Mucosa of rectum (tissue), 2 donors: ENCODE data around the gene ADIPOQ.
"Not testable (repeated sequence)": the region's sequence is repeated elsewhere in the genome, so short reads cannot be mapped to it uniquely, and the experiment has no call there.

Source experiments
- H3K27ac ChIP-seq, 2 donors: one replicate each; pipeline ENCODE4 v1.7.0; 2013; ENCODE audit warnings: inconsistent platforms in 2 of 2, low read depth in 2 of 2, low read length in 2 of 2
- H3K27me3 ChIP-seq, 2 donors: one replicate each; pipeline ENCODE4 v1.7.0; 2013; ENCODE audit warnings: low read length in 2 of 2; ENCODE audit not compliant: control insufficient read depth in 2 of 2, insufficient read depth in 2 of 2
- H3K36me3 ChIP-seq, 2 donors: one replicate each; pipeline ENCODE4 v1.7.0; 2013; ENCODE audit warnings: low read length in 2 of 2; ENCODE audit not compliant: control insufficient read depth in 2 of 2, insufficient read depth in 2 of 2
- H3K4me1 ChIP-seq, 2 donors: one replicate each; pipeline ENCODE4 v1.7.0; 2013; ENCODE audit warnings: low read length in 2 of 2, mild to moderate bottlenecking in 1 of 2; ENCODE audit not compliant: control insufficient read depth in 2 of 2, insufficient read depth in 2 of 2
- H3K4me3 ChIP-seq, 2 donors: one replicate each; pipeline ENCODE4 v1.7.0; 2013; ENCODE audit warnings: low read length in 2 of 2
- H3K9ac ChIP-seq, 2 donors: one replicate each; pipeline ENCODE4 v1.7.0; 2013; ENCODE audit warnings: low read length in 2 of 2, low read depth in 1 of 2, mild to moderate bottlenecking in 1 of 2
- H3K9me3 ChIP-seq, 2 donors: one replicate each; pipeline ENCODE4 v1.7.0; 2013; ENCODE audit warnings: low read length in 2 of 2; ENCODE audit not compliant: control insufficient read depth in 2 of 2
- donor health status: healthy.
- donor health status: Normal muscosa, but diverticular disease.

Gene ADIPOQ

GRCh38 chr3:186842426-186843038 lies at the start of gene ADIPOQ:
Gene ADIPOQ, plus strand, starts transcription at chr3:186842710. Its CDS starts 10,349 bp downstream, at chr3:186853059.
- H3K9ac ChIP-seq, result no peak within 1 kb of the TSS
- H3K27ac ChIP-seq, result no peak within 1 kb of the TSS
- H3K4me3 ChIP-seq, result no peak within 1 kb of the TSS
- no peaks in the 10 kb centered on the region for H3K4me1 ChIP-seq
- peaks cover 0 to 3% of the 10 kb centered on the region in 2 donors for H3K27me3 ChIP-seq
- H3K36me3 ChIP-seq, result no peaks in the 10 kb centered on the region
- no peaks in the 10 kb centered on the region for H3K9me3 ChIP-seq

GRCh38 chr3:186798239-186798874 lies 44.2 kb upstream of the ADIPOQ start:
- Histone ChIP-seq H3K4me3 (no peak overlapping the region), H3K36me3 (peaks cover 0 to 11% of the 10 kb centered on the region in 2 donors), H3K27ac (no peak overlapping the region), H3K4me1 (no peaks in the 10 kb centered on the region), H3K9me3 (no peaks in the 10 kb centered on the region), H3K9ac (no peak overlapping the region), H3K27me3 (no peaks in the 10 kb centered on the region)

- no peaks in the 10 kb centered on the region for H3K27me3 ChIP-seq
- H3K9me3 ChIP-seq, result no peaks in the 10 kb centered on the region
- no peak overlapping the region for H3K27ac ChIP-seq
- no peak overlapping the region for H3K4me3 ChIP-seq
- H3K9ac ChIP-seq, result no peak overlapping the region
- peaks cover 0 to 7% of the 10 kb centered on the region in 2 donors for H3K36me3 ChIP-seq
- H3K4me1 ChIP-seq, result no peaks in the 10 kb centered on the region
Measured at GRCh38 chr3:186800285-186800684, 42.2 kb upstream of the ADIPOQ start.

GRCh38 chr3:186802701-186803100 lies 39.8 kb upstream of the ADIPOQ start:
- peaks cover 7 to 8% of the 10 kb centered on the region in 2 donors for H3K4me1 ChIP-seq
- no peak overlapping the region for H3K4me3 ChIP-seq
- no peak overlapping the region for H3K27ac ChIP-seq
- H3K9ac ChIP-seq, result no peak overlapping the region
- H3K36me3 ChIP-seq, result peaks cover 0 to 2% of the 10 kb centered on the region in 2 donors
- no peaks in the 10 kb centered on the region for H3K27me3 ChIP-seq
- H3K9me3 ChIP-seq, result no peaks in the 10 kb centered on the region

GRCh38 chr3:186803447-186803846 lies 39.1 kb upstream of the ADIPOQ start:
- not testable (repeated sequence) for H3K4me3 ChIP-seq, H3K9me3 ChIP-seq, H3K36me3 ChIP-seq, H3K9ac ChIP-seq, H3K4me1 ChIP-seq, H3K27me3 ChIP-seq, H3K27ac ChIP-seq

GRCh38 chr3:186806089-186807055 lies 36.1 kb upstream of the ADIPOQ start, which contains the start of gene RFC4:
Gene RFC4, minus strand, starts transcription at chr3:186806482. Its CDS starts 1,769 bp downstream, at chr3:186804713.
- H3K9me3 ChIP-seq, result no peaks in the 10 kb centered on the region
- H3K36me3 ChIP-seq, result no peaks in the 10 kb centered on the region
- H3K4me1 ChIP-seq, result peaks cover 7 to 8% of the 10 kb centered on the region in 2 donors
- peak within 1 kb of the TSS; percentile 89 to 94 for H3K27ac ChIP-seq
- peak within 1 kb of the TSS; percentile 85 to 87 for H3K9ac ChIP-seq
- H3K4me3 ChIP-seq, result peak within 1 kb of the TSS; percentile 82 to 99
- no peaks in the 10 kb centered on the region for H3K27me3 ChIP-seq

GRCh38 chr3:186807231-186807630 lies 35.3 kb upstream of the ADIPOQ start:
- Histone ChIP-seq H3K27me3 (no peaks in the 10 kb centered on the region), H3K36me3 (no peaks in the 10 kb centered on the region), H3K27ac (peak overlapping the region in 1 of 2 donors; percentile 89), H3K9me3 (no peaks in the 10 kb centered on the region), H3K4me1 (peaks cover 7 to 8% of the 10 kb centered on the region in 2 donors), H3K4me3 (peak overlapping the region; percentile 82 to 99), H3K9ac (peak overlapping the region; percentile 85 to 87)

GRCh38 chr3:186810336-186810996 lies 32.0 kb upstream of the ADIPOQ start:
- Histone ChIP-seq H3K9me3 (no peaks in the 10 kb centered on the region), H3K27ac (no peak overlapping the region), H3K36me3 (no peaks in the 10 kb centered on the region)

GRCh38 chr3:186811313-186811712 lies 31.2 kb upstream of the ADIPOQ start:
- H3K36me3 ChIP-seq, H3K9me3 ChIP-seq, H3K9ac ChIP-seq, H3K27ac ChIP-seq, H3K27me3 ChIP-seq, H3K4me3 ChIP-seq, H3K4me1 ChIP-seq: not testable (repeated sequence)

More at GRCh38 chr3:186810336-186810996, 32.0 kb upstream of the ADIPOQ start:
- peaks cover 0 to 6% of the 10 kb centered on the region in 2 donors for H3K27me3 ChIP-seq
- H3K4me3 ChIP-seq, result no peak overlapping the region
- no peak overlapping the region for H3K9ac ChIP-seq
- peaks cover 7 to 8% of the 10 kb centered on the region in 2 donors for H3K4me1 ChIP-seq
